HG02610 (cell line): ENCODE measurements around the gene VPS39.
"Not testable (repeated sequence)": the region's sequence is repeated elsewhere in the genome, so short reads cannot be mapped to it uniquely, and the experiment has no call there.

Source experiments
- ATAC-seq: cut with Tn5 transposase; IDR thresholded peaks from one replicate; pipeline ENCODE4 v1.9.1; 2021; ENCODE audit warnings: mild to moderate bottlenecking, moderate library complexity; ENCODE audit not compliant: unreplicated experiment

Gene VPS39

GRCh38 chr15:42207674-42208579 lies at the start of gene VPS39:
Gene VPS39 (minus strand): TSS chr15:42208304. CDS start chr15:42208153, 151 bp downstream.
- peak; percentile 94 for ATAC-seq

- ATAC-seq: no peak
These were observed 45.2 kb upstream of the VPS39 start for GRCh38 chr15:42253300-42253699.

- no peak for ATAC-seq
These were observed 32.7 kb upstream of the VPS39 start for GRCh38 chr15:42240823-42241222.

GRCh38 chr15:42239528-42240182 lies 31.6 kb upstream of the VPS39 start:
- no peak for ATAC-seq

GRCh38 chr15:42233107-42233506 lies 25.0 kb upstream of the VPS39 start:
- no peak for ATAC-seq

GRCh38 chr15:42232606-42233005 lies 24.5 kb upstream of the VPS39 start:
- no peak for ATAC-seq

- no peak for ATAC-seq
These were observed 23.0 kb upstream of the VPS39 start for GRCh38 chr15:42231088-42231487.

- not testable (repeated sequence) for ATAC-seq
These were observed 20.9 kb upstream of the VPS39 start for GRCh38 chr15:42228981-42229380.

GRCh38 chr15:42228036-42228435 lies 19.9 kb upstream of the VPS39 start:
- ATAC-seq: no peak

GRCh38 chr15:42226648-42227047 lies 18.5 kb upstream of the VPS39 start:
- no peak for ATAC-seq

GRCh38 chr15:42220216-42220615 lies 12.1 kb upstream of the VPS39 start:
- no peak for ATAC-seq

GRCh38 chr15:42218953-42219592 lies 11.0 kb upstream of the VPS39 start:
- ATAC-seq: no peak

- no peak for ATAC-seq
These were observed 9.5 kb upstream of the VPS39 start for GRCh38 chr15:42217568-42217967.

GRCh38 chr15:42215913-42216829 lies 8.1 kb upstream of the VPS39 start:
- ATAC-seq: no peak

GRCh38 chr15:42214600-42214999 lies 6.5 kb upstream of the VPS39 start:
- ATAC-seq: no peak

GRCh38 chr15:42213511-42213910 lies 5.4 kb upstream of the VPS39 start:
- ATAC-seq: no peak

- no peak for ATAC-seq
These were observed 2.6 kb upstream of the VPS39 start for GRCh38 chr15:42210696-42211095.

GRCh38 chr15:42206406-42206805 lies 1.7 kb downstream of the VPS39 start:
- ATAC-seq: no peak

GRCh38 chr15:42203891-42204290 lies 4.2 kb downstream of the VPS39 start:
- ATAC-seq: no peak

- no peak for ATAC-seq
These were observed 5.5 kb downstream of the VPS39 start for GRCh38 chr15:42202653-42203052.

- no peak for ATAC-seq
These were observed 6.3 kb downstream of the VPS39 start for GRCh38 chr15:42201801-42202200.
